ENCODE measurements around the gene CFAP251.

DNA sequence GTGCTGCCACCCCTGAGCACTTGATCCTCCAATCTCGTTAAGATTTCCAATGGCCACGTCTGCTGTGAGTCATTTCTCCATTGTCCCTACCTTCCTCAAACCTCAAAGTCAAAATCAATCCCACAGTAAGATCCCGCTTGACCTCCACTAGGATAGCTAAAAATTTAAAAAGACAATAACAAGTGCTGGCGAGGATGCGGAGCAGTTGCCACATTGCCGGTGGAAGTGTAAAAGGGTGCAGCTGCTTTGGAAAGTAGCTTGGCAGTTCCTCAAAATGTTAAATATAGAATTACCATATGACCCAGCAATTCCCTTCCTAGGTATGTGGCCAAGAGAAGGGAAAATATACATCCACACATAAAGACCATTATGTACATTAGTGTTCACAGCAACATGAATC is 93.8 kb downstream of the CFAP251 start:
- TF ChIP-seq, protein P1, sequence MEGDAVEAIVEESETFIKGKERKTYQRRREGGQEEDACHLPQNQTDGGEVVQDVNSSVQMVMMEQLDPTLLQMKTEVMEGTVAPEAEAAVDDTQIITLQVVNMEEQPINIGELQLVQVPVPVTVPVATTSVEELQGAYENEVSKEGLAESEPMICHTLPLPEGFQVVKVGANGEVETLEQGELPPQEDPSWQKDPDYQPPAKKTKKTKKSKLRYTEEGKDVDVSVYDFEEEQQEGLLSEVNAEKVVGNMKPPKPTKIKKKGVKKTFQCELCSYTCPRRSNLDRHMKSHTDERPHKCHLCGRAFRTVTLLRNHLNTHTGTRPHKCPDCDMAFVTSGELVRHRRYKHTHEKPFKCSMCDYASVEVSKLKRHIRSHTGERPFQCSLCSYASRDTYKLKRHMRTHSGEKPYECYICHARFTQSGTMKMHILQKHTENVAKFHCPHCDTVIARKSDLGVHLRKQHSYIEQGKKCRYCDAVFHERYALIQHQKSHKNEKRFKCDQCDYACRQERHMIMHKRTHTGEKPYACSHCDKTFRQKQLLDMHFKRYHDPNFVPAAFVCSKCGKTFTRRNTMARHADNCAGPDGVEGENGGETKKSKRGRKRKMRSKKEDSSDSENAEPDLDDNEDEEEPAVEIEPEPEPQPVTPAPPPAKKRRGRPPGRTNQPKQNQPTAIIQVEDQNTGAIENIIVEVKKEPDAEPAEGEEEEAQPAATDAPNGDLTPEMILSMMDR (tag by site-specific recombination; IDR thresholded peaks at IDR 0.05), result no peak
- TF ChIP-seq, protein P2, sequence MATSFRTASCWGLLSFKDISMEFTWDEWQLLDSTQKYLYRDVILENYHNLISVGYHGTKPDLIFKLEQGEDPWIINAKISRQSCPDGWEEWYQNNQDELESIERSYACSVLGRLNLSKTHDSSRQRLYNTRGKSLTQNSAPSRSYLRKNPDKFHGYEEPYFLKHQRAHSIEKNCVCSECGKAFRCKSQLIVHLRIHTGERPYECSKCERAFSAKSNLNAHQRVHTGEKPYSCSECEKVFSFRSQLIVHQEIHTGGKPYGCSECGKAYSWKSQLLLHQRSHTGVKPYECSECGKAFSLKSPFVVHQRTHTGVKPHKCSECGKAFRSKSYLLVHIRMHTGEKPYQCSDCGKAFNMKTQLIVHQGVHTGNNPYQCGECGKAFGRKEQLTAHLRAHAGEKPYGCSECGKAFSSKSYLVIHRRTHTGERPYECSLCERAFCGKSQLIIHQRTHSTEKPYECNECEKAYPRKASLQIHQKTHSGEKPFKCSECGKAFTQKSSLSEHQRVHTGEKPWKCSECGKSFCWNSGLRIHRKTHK (tag by site-specific recombination; IDR thresholded peaks at IDR 0.05), result no peak
- no peak for TF ChIP-seq MYNN (tag by site-specific recombination; IDR thresholded peaks at IDR 0.05; ENCODE audit: borderline replicate concordance)
